Measurements from ENCODE around the gene GRIK4.

Gene GRIK4

DNA sequence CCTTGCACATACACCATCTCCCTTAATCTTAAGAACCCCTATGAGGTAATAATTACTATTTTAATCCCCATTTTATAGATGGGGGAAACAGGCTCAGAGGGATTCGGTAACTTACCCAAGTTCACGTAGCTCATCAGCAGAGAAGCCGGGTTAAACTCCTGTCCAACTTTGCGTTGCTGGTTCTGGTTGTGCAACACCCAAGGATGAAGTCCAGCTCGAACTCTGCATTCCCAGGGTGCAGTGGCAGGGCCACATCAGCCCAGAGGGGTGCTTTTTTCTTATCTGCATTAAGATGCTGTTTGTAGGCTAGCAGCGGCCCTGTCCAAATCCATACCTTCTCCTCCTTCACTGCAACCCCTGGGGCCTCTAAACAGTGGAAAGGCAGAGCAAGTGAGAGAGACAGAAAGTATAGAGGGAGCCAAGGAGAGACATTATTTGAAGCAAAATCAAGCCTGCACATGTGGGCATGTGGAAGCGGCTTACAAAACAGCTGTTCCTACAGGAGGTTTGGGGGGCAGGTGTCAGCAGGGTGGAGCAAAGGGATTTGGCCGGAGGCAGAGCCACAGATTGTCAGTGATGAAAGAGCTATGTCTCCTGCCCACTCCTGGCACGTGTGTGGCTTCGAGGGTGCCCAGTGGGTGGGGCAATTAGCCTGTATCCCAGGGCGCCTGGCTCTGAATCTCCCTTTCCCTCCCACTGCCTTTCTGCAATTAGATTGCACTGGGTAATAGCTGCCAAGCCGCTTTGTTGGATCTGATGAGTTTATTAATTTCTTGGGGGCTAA, 382.8 kb downstream of the GRIK4 start:
- DNase-seq: no peak

DNA sequence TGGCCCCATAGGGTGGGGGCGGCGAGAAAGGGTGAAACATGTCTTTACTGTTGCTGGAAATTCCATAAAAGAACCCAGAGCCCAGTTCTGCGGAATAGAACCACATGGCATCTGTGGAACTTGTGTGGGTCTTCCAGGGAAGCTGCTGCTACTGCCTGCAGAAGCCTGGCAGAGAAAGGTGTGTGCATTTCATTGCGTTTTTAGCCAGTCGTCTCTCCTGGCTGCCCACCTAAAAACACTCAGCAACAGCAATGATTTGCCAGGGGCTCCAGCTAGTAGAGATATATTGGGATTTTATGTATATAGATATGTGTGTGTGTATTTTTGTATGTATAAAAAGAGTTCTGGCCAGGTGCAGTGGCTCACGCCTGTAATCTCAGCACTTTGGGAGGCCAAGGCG, 385.1 kb downstream of the GRIK4 start:
- DNase-seq: no peak

DNA sequence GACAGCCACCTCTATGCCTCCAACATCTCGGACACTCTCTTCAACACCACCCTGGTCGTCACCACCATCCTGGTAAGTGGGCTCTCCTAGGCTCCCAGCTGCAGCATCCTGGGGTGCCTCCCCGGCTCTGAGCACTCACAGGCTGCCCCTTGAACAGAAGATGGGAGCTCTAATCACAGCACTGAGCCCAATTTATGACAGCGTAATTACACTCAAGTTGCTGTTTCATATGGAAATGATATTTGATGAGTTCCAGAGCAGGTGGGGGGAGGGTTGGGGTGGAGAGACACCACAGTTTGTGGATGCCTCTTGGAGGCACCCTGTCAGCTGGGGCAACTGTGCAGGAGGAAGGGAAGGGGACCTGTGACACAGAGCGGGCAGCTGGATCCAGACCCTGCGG, 387.0 kb downstream of the GRIK4 start:
- no peak for DNase-seq

DNA sequence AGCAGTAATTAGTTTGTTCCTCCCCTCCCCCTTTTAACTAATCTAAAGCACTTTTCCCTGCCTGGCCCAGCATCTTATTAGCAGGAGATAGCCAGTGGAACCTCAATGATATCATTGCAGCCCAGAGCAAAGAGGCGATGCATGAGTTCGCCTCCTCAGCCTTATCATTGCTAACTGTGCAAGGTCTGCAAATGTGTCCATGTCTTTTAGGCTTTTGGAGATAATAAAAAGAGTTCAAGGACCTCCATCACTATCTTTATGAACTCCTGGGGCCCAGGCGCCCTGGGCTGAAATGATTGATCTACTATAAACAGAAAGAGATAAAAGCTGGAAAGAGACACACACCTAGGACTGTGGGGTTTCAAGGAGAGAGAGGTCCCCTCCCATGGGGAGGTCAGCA, 388.2 kb downstream of the GRIK4 start:
- DNase-seq: no peak

DNA sequence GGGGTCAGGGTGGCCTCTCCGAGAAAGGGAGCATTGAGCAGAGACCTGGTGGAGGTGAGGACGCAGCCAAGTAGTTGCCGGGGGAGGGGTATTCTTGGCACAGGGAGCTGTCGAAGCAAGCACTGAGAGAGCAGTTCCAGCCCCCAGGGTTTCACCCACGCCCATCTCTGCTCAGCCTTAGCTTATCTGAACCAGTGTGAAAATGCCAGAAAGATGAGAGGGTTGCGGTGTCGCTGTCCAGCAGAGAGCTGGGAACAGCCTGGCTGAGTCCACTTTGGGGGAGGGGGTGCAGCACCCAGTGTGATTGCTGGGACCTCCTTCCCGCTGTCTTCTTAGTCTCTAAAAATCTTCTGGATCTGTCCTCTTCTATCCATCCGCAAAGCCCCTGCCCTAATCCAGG, 389.1 kb downstream of the GRIK4 start:
- DNase-seq: no peak

DNA sequence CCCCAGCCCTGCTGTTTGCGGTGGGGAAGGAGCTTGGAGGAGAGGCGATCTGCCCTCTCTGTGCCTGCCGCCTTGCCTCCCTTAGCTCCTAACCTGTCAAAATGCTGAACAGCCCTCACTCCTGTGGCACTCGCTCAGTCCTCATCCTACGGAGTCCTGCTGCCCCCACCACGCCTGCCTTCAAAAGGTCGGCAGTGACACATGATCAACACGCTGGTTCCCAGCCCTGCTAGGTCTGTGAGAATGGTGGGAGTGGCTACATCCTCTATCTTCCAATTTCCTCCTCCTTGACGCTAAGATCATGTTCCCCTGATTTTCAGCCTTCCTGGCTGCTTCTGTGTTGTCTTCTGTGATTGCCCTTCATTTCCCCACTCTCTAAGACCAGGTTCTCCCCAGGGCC, 392.1 kb downstream of the GRIK4 start:
- DNase-seq: no peak

DNA sequence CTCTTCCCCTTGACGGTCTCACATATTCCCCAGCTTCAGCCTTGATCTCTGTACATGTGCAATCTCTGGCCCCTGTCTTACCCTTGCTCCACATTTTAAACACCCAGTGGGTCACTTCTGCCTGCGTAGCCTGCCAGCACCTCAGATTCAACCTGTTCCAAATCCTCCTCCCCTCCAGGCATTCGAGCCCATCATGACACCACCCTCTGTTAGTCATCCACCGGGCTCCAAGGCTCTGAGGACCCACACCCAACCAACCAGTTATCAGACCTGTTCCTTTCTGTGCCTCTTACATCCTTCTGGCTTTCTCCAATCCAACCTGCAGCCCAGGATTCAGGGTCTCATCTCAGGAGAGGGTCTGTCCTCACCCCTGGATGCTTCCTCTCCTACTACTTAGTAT, 392.6 kb downstream of the GRIK4 start:
- no peak for DNase-seq

DNA sequence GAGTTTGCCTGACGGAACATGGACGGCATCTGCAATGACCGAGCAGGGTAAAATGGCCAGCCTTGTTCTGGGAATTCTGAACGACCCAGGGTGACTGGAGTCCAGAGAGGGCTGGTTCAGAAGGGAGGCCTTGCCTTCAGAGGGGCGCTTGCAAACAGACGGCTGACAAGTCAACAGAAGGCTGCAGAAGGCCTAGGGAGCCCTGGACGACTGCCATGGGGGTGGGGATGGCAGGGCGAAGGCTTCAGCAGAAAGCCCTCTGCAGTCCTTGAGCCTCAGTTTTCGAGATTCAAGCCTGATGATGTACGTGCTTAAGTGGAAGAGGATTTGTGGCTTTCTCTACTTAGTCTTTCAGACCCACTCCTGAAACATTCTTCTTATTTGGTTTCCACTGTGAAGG, 395.2 kb downstream of the GRIK4 start:
- DNase-seq: no peak

DNA sequence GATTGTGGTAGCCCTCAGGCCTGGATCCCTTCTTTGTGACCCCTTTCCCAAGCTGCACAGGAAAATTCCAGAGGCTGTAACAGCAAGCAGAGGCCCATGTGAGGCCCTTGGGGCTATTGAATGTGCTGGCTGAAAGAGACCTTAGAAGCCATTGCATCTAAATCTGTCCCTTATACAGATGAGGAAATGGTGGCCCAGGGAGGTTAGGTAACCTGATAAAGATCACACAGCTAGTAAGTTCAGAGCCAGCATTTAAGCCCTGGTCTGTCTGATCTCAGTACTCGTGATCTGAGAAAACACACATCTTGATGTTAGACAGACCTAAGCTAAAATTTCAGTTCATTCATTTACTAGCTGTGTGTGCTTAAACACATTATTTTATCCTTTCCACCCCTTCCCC, 396.4 kb downstream of the GRIK4 start:
- DNase-seq: no peak

DNA sequence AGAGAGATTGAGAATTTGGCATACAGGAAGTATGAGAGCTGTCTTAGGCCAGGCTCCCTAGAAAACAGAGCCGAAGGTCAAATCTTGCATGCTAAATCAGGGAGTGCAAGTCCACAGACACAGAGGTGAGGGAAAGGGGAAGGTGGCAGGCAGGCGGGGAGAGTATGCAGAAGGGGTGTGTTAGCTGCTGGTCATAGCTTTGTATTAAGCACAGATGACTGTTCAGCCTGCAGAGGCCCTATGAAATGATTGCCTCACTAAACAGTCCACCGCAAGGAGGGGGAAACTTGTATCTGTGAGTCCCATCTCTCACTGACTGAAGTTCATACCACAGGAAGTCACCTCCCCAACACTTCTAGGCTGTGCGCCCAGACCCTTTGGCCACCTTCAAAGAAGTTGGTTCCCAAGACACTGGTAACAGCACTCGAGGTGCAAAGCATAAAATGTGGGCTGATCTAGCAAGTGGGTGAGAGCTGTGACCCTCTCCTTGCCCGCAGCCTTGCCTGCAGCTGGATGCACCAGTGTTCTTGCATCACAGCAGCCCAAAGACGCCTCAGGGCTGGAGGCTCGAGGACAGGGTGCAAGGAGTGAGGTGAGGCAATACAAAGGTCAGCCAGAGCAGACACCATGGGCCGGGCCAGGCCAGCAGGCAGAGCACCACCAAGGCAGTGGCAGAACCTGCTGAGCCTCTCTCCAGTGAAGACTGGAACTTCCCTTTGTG, 397.1 kb downstream of the GRIK4 start:
- no peak for DNase-seq

DNA sequence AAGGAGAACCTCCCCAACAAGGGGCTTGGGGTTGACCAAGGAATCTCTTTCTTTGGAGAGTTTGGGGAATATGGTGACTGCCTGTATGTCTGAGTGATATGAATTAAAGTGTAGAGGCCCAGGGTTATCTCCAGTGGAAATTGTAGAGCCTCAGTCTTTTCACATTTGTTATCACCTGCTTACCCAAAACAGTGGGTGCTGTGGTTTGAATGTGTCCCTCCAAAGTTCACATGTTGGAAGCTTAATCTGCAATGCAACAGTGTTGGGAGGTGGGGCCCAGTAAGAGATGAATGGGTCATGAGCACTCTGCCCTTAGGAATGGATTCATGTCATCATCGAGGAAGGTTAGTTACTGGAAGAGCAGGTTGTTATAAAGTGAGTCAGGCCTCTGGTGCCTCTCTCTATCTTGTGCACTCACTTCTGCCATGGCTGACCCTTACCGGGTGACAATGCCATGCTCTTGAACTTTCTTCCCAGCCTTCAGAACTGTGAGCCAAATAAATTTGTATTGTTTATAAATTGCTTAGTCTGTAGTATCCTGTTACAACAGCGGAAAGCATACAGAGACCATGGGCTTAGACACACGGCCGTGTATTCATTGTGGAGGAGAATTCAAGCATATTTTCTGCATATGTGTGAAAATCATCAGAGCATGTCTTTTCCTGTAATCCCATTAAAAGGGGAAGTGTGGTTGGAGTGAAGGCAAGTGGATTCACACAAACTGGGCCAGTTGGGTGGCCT, 398.3 kb downstream of the GRIK4 start:
- DNase-seq: no peak

DNA sequence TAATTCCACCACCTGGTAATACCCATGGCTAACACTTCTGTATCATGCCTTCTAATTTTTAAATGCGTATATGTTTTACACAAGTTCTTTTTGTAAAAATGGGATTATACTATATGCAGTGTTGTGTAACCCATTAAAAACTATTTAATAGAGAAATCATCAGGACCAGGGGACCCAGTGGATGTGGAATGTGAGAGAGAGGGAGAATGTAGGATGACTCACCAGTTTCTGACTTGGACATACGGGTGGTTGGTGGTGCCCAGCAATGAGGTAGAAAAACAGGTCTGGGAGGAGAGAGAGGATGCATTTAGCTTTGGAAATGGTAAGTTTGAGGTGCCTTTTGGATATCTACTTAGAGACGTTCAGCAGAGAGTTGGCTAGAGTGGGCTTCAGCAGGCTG, 400.4 kb downstream of the GRIK4 start:
- DNase-seq: no peak

DNA sequence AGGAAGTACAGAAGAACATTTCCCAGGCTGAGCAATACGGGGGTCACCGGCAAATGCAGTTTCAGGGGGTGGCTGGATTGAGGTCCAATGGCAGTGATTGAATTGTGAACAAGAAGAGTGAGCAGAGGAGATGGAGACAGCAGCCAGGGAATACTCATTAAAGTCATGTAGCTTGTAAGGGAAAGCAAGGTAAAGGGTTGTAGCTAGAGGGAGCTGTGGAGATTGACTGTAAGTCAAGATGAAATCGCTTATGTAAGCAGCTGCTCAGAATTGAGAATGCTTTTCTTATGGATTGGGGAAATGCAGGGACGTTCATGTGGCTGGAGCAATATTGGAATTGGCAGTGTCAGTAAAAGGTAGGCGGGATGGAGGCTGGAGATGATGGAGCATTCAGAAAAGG, 401.0 kb downstream of the GRIK4 start:
- DNase-seq: no peak

DNA sequence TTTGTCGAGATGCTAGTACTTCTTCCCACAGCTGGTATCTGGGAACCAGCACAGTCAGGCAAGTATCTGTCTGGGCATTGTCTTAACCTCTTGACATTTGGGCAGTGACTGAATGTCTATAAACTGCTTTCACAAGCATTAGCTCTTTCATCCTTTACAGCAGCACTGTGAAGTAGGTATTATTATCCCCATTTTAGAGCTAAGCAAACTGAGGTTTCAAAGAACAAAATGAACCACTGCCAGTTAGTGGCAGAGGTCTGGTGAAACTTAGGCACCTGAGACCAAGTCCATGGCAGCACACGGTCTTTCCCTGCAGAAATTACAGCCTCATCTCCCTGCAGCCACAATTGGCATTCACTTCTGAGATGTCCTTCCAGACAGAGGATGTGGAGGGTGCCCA, 401.4 kb downstream of the GRIK4 start:
- DNase-seq: no peak

DNA sequence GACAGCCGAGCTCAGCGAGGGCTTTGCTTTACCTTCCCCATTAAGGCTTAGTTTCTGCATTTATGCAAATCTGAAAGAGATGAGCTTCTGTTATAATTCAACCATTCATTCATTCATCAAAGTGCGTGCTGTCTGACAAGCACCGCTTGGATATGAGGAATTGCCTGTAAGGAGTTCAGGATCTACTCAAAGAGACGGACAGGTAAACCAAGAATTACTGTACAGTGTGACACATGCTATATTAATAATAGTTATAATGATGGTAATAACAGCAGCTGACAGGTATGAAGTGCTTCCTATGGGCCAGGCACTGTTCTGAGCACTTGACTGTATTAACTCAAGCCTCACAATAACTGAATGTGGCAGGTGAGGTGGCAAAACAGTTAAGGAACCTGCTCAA, 402.5 kb downstream of the GRIK4 start:
- no peak for DNase-seq

DNA sequence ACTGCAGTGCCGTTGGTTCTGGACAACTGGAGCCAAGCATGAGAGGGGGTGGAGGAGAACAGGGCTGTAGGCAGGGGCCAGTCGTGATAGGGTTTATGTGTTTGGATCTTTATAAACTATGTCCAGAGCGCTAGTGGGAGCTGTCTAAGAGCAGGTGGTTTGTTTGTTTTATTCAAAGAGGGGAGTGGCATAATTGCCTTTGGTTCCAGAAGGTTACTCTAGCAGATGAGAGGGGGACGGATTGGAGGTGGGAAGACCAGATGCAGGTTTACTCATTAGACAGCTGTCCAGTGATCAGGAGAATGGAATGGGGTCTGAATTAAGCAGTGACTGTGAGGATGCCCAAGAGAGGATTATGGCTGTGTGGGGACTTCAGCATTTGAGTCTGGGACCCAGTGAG, 403.1 kb downstream of the GRIK4 start:
- DNase-seq: no peak

DNA sequence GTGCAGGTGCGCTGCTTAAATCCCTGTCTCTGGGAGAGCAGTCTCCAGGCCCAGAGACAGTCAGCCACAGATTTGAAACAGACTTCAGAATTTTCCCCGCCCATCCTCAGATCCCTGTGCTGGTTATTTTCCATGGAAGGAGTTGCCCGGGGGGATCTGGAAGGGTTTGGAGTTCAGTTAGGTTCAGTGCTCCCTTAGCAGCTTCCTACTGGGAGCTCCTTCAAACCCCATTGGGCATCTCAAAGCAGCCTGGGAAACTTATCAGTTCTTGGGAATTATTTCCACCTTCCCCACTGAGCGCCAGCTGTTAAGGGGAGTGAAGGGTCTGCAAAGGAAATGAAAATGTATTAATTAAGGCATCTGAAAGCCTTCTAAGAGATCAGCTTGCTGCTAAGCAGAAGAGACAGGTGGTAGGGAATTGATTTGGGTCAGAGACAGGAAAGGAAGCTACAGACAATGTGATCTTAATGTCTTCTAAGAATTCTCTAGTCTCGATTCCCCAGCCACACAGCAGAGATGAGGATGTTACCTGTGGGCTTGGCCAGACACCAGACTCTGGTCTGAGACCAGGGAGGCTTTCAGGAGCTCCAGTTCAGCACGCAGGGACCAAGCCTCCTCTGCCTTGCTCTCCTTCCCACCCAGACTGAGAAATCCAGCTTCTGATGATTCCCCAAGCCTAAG, 406.2 kb downstream of the GRIK4 start:
- no peak for DNase-seq

DNA sequence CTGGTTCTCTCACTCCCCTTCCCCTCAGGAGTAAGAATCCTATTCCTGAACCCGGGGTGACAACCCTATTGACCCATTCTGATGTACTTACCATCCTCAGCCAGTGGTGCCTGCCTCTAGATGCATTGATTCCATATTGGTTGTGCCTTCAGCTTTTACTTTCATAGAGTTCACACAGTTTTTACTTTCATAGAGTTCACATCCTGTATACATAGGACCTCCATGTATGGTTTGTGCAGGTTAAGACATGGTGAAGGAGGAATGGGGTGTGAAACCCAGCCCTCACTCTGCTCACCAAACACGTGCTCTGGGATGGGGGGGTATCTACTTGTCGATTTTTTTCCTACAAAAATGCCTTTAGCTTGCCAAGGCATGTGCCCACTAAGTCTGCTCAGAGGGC, 406.7 kb downstream of the GRIK4 start:
- no peak for DNase-seq

DNA sequence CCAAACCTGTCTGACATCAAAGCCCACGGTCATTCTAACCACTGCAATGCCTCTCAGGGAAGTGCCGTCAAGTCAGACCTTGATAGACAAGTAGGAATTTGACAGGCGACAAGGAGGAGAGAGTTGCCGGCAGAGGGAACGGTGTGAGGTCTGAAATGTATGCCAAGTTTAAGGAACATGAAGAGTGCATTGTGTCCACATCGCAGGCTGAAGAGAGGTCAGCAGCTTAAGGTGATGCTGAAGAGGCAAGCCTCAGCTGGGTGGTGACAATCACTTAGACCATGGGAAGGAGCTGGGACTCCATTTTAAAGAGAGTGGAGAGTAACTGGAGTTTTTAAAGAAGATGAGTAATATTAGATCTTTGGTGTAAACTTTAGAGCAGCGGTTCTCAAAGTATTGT, 407.5 kb downstream of the GRIK4 start:
- no peak for DNase-seq

DNA sequence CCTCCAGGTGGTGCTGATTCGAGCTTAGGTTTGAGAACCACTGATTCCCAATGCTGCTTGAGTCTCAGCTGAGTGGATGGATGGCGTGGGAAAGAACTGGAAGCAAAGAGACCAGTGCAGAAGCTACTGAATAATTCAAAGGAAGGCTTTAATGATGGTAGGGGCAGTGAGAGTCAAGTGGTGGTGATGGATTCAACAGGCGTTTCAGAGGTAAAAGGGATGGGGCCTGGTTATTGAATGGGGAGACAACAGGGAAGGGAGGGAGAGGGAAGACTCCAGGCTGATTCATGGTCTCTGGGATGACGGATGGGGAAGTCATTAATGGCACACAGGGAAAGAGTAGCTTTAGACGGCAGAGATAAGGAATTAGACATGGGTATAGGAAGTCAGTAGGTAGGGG, 408.0 kb downstream of the GRIK4 start:
- DNase-seq: no peak

DNA sequence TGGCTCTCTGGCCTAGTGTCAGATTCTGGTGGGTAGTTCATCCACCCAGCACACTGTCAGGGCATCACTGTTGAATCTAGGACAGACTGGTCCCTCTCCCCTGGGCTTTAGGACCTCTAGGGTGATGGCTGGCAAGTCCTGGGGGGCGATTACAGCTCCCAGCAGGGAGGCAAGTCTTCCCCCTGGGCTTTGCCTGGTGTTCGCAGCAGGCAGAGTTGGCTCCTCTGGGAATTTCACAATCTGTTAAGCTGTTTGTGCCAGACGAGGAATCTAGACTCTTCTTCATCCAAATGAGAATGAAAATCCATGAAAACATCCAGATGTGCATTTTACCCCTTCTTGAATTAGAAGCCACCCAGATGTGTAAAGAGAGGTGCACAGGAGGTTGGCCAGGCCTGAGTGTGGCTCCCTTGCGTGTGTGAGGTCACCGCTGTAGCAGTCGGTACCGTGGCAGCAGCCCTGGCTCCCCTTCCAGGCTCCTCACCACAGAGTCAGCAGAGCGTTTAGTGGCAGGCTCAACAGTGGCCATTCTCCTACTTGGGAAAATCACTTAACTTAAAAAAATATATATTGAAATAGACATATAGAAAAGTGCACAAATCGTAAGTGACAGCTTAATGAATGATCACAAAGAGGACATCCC, 412.4 kb downstream of the GRIK4 start:
- DNase-seq: no peak

DNA sequence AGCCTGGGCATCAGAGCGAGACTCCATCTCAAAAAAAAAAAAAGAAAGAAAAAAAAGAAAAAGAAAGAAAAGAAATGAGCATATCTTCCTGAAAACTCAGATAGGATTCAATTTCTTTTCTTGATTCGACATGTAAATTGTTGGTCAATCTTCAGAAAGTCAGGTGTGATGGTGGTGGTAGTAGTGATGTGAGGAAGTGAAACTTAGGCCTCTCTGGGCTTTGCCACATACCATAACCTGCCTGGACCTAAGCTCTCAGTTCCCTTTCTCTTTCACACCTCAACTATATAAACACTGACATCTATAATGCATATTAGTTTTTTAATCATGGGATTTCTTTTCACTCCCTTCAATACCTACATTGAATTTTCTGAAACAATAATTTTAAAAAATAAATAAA, 414.4 kb downstream of the GRIK4 start:
- no peak for DNase-seq

DNA sequence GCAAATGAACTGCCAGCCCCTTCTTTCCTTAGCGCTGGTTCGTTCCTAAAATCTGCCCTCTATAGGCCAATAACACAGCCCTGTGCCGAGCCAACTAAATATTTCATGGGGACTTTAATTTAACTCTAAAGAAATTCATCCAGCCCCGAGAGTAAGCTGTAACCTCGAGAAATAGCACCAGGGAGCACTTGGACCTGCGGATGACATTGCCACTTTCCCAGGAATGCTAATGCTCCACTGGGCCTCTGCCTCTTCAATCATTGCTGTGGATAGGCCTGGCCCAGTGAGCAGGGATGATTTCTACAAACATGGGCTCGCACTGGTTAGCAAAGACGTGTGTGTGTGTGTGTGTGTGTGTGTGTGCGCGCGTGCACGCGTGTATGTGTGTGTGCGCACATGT, 417.1 kb downstream of the GRIK4 start:
- DNase-seq: no peak

Measured in KG1 (cell line).